ENCODE measurements around the gene FRMD4A. TPM values are rescaled to one million over a fixed set of nuclear protein-coding genes. Genes with fewer than 3 reads are reported as not detected.

The FRMD4A gene
- total and polyA plus RNA-seq, 2 of the 4 experiments (the other 2 are of a cell fraction), result 30.3 to 68.8 TPM

DNA sequence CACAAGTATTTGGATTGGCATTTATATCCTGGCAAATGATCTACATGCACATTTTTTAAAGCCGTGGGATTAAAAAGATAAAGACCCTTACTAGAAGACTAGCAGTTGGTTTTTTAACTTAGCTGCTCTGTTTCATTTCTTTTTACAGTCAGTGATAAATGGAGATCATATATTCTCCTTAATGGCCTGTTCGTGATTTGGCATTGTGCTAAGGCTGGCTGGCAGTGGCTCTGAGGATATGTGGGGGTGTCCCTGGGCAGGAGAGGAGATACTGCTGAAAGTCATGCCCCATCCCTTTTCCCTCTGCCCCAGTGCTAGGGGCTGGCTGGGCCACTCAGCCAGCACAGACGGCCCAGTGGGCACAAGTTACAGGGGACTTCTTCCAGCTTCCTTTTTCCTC, 402.3 kb downstream of the FRMD4A start:
- no peak overlapping the region for H2BK5ac ChIP-seq (ENCODE audit: low read depth, low read length, poor library complexity, severe bottlenecking)
- intact Hi-C loops (cut with micrococcal nuclease) (no loop called here), dilution Hi-C loops (cut with HindIII; ENCODE audit: low sequenced_read_pairs, unreplicated experiment) (no loop called here), in situ Hi-C loops (cut with MboI; ENCODE audit: low sequenced_read_pairs) (no loop called here)
- H3K23ac ChIP-seq (ENCODE audit: low read depth, low read length), result no peak overlapping the region
- H2BK15ac ChIP-seq (ENCODE audit: low read depth, low read length), result no peak overlapping the region
- H4K8ac ChIP-seq (ENCODE audit: low read depth in 2 of 2, low read length in 2 of 2), result peak overlapping the region in 1 of 2 experiments; percentile 43; a peak in 1 of 4 replicates
- H3K14ac ChIP-seq (replicated peaks; ENCODE audit: low read depth, low read length), result no peak overlapping the region
- H3K36me3 ChIP-seq (ENCODE audit: control insufficient read depth, insufficient read depth, low read length), result no peaks in the 10 kb centered on the region
- no CpG with 5 or more reads among the region's 3 CpGs for WGBS, 2 experiments (ENCODE audit: extremely low coverage in 2 of 2, insufficient read length in 1 of 2)
- no peaks in the 10 kb centered on the region for H3K27me3 ChIP-seq (ENCODE audit: control insufficient read depth, insufficient read depth, low read length)
- no peak overlapping the region for H3K18ac ChIP-seq (ENCODE audit: low read depth, low read length)
- BruUV-seq (replicated peaks), result no TSS peak
- H3K9ac ChIP-seq (ENCODE audit: low read depth, low read length), result no peak overlapping the region
- no peak overlapping the region for H3K4ac ChIP-seq (ENCODE audit: low read depth, low read length)
- no peak overlapping the region for H2BK20ac ChIP-seq (ENCODE audit: low read depth, low read length)
- DNase-seq (no peak), ATAC-seq (ENCODE audit: low read depth) (no peak)
- peak overlapping the region; percentile 21; the same call in 1 of the 2 replicates for H4K91ac ChIP-seq (ENCODE audit: insufficient read depth, low read depth, low read length)
- no peak overlapping the region for H4K5ac ChIP-seq (ENCODE audit: low read depth, low read length)
- H3K27ac ChIP-seq (ENCODE audit: insufficient read depth, low read length), result no peak overlapping the region
- H3K4me3 ChIP-seq (ENCODE audit: insufficient read depth, low read depth, low read length), result no peak overlapping the region
- H2AK9ac ChIP-seq (replicated peaks; ENCODE audit: low read depth, low read length, poor library complexity), result peak overlapping the region; percentile 59
- no peak overlapping the region for H3K4me2 ChIP-seq (ENCODE audit: low read depth, low read length)
- no peak for TF ChIP-seq RCOR1 (IDR thresholded peaks at IDR 0.05; ENCODE audit: insufficient replicate concordance, low read length)
- TF ChIP-seq, protein P1, sequence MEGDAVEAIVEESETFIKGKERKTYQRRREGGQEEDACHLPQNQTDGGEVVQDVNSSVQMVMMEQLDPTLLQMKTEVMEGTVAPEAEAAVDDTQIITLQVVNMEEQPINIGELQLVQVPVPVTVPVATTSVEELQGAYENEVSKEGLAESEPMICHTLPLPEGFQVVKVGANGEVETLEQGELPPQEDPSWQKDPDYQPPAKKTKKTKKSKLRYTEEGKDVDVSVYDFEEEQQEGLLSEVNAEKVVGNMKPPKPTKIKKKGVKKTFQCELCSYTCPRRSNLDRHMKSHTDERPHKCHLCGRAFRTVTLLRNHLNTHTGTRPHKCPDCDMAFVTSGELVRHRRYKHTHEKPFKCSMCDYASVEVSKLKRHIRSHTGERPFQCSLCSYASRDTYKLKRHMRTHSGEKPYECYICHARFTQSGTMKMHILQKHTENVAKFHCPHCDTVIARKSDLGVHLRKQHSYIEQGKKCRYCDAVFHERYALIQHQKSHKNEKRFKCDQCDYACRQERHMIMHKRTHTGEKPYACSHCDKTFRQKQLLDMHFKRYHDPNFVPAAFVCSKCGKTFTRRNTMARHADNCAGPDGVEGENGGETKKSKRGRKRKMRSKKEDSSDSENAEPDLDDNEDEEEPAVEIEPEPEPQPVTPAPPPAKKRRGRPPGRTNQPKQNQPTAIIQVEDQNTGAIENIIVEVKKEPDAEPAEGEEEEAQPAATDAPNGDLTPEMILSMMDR (conservative IDR thresholded peaks at IDR 0.05; ENCODE audit: low read depth, low read length), result no peak
- no peak for TF ChIP-seq RAD21 (IDR thresholded peaks at IDR 0.05; ENCODE audit: low read length)
- TF ChIP-seq CEBPB (IDR thresholded peaks at IDR 0.05; ENCODE audit: low read depth, low read length), result no peak
- TF ChIP-seq POLR2A (IDR thresholded peaks at IDR 0.05; ENCODE audit: low read depth, low read length), result no peak
- TF ChIP-seq RFX5 (IDR thresholded peaks at IDR 0.05; ENCODE audit: low read depth, low read length), result no peak
- H3K9me1 ChIP-seq (ENCODE audit: insufficient read depth, low read length), result peaks cover 4% of the 10 kb centered on the region
- H4K20me1 ChIP-seq (ENCODE audit: insufficient read depth, low read length), result no peaks in the 10 kb centered on the region
- ChIA-PET CTCF (no interaction called here), POLR2A (ENCODE audit: unreplicated experiment) (interaction anchor here (0.6 kb wide), 1 partner anchor 146 kb away, joined by 3 read pairs; no protein-coding TSS in a partner anchor)
- no peak overlapping the region; the same call in 1 of the 2 replicates for H2AK5ac ChIP-seq (ENCODE audit: low read depth, low read length)
- H3K79me1 ChIP-seq (ENCODE audit: low read depth in 1 of 2, low read length in 2 of 2), result peaks cover 0 to 9% of the 10 kb centered on the region in 2 experiments; a peak in 2 of 4 replicates
- H3K4me1 ChIP-seq (ENCODE audit: control insufficient read depth, insufficient read depth, low read length), result peaks cover 5% of the 10 kb centered on the region
- no peak overlapping the region for H2AFZ ChIP-seq (replicated peaks; ENCODE audit: low read length, poor library complexity)
- H3K9me3 ChIP-seq (ENCODE audit: control insufficient read depth, insufficient read depth, low read length), result no peaks in the 10 kb centered on the region
- no peak overlapping the region for H3K56ac ChIP-seq (ENCODE audit: extremely low read depth, insufficient read depth, low read length)
- no peak overlapping the region for H2BK120ac ChIP-seq (ENCODE audit: low read depth, low read length)

Measured in IMR-90 (cell line).